KMS-11 (cell line): ENCODE measurements around the gene HSD11B1L.

ENCODE experiments used
- H2AFZ ChIP-seq: fragments of 200-600 bp; sonication (generic); 2 replicates; pipeline ENCODE4 v1.6.1; 2016; ENCODE audit warnings: antibody characterized with exemption, mixed run types, low read depth
- H3K27ac ChIP-seq: fragments of 200-600 bp; sonication (generic); 2 replicates; pipeline ENCODE4 v1.6.1; 2016; ENCODE audit warnings: mild to moderate bottlenecking, mixed run types
- H3K27me3 ChIP-seq: fragments of 200-600 bp; sonication (generic); 2 replicates; pipeline ENCODE4 v1.6.1; 2017; ENCODE audit warnings: mild to moderate bottlenecking, low read depth, mixed run types, moderate library complexity; ENCODE audit not compliant: insufficient read depth
- H3K36me3 ChIP-seq: fragments of 200-600 bp; sonication (generic); 2 replicates; pipeline ENCODE4 v1.6.1; 2017; ENCODE audit warnings: mild to moderate bottlenecking, mixed run types; ENCODE audit not compliant: insufficient read depth
- H3K4me1 ChIP-seq: fragments of 200-600 bp; sonication (generic); 2 replicates; pipeline ENCODE4 v1.6.1; 2016; ENCODE audit warnings: mild to moderate bottlenecking, low read depth, mixed run types; ENCODE audit not compliant: poor library complexity, severe bottlenecking
- H3K4me2 ChIP-seq: fragments of 200-600 bp; sonication (generic); 2 replicates; pipeline ENCODE4 v1.7.0; 2016; ENCODE audit warnings: mild to moderate bottlenecking, mixed run types
- H3K4me3 ChIP-seq: fragments of 200-600 bp; sonication (generic); IDR thresholded peaks from 2 replicates; pipeline ENCODE4 v1.6.1; 2017; ENCODE audit warnings: low read depth, low read length, mixed read lengths; ENCODE audit not compliant: insufficient read depth
- H3K79me2 ChIP-seq: fragments of 200-600 bp; sonication (generic); 2 replicates; pipeline ENCODE4 v1.6.1; 2016; ENCODE audit warnings: low read depth, mixed run types; ENCODE audit not compliant: insufficient read depth
- H3K9ac ChIP-seq: fragments of 200-600 bp; sonication (generic); 2 replicates; pipeline ENCODE4 v1.6.1; 2016; ENCODE audit warnings: mild to moderate bottlenecking, mixed run types
- H4K20me1 ChIP-seq: fragments of 200-600 bp; sonication (generic); 2 replicates; pipeline ENCODE4 v1.6.1; 2016; ENCODE audit warnings: mild to moderate bottlenecking, mixed run types; ENCODE audit not compliant: insufficient read depth
- CTCF ChIP-seq: fragments of 200-600 bp; sonication (generic); conservative IDR thresholded peaks from 2 replicates; pipeline ENCODE4 v1.6.1; 2017; ENCODE audit warnings: low read depth, mild to moderate bottlenecking, antibody characterized with exemption, low read length, moderate library complexity, mixed read lengths

Gene HSD11B1L

GRCh38 chr19:5680437-5681368, at the start of gene HSD11B1L, which contains the start of gene MICOS13:
Gene HSD11B1L, plus strand, starts transcription at chr19:5681027. Its CDS starts 3,806 bp downstream, at chr19:5684833.
Gene MICOS13, minus strand, starts transcription at chr19:5680516. Its CDS starts 30 bp downstream, at chr19:5680486.
- H3K9ac ChIP-seq, result peak within 1 kb of the TSS; percentile 92
- no peak for TF ChIP-seq CTCF
- peak within 1 kb of the TSS; percentile 89 for H3K4me2 ChIP-seq
- H3K27me3 ChIP-seq, result peaks cover 3% of the 10 kb centered on the region; the same call in 1 of the 2 replicates
- peak within 1 kb of the TSS; percentile 95 for H2AFZ ChIP-seq
- H3K79me2 ChIP-seq, result no peaks in the 10 kb centered on the region
- H3K36me3 ChIP-seq, result no peaks in the 10 kb centered on the region
- H4K20me1 ChIP-seq, result no peaks in the 10 kb centered on the region
- peak within 1 kb of the TSS; percentile 83 for H3K27ac ChIP-seq
- peak within 1 kb of the TSS; percentile 40 for H3K4me3 ChIP-seq
- H3K4me1 ChIP-seq, result peaks cover 4% of the 10 kb centered on the region

GRCh38 chr19:5631567-5632240, 49.1 kb upstream of the HSD11B1L start:
- H4K20me1 ChIP-seq, result peaks cover 76% of the 10 kb centered on the region
- H3K4me3 ChIP-seq, result no peak overlapping the region
- H3K36me3 ChIP-seq, result peaks cover 7% of the 10 kb centered on the region; the same call in 1 of the 2 replicates
- H3K27ac ChIP-seq, result no peak overlapping the region
- no peak overlapping the region for H2AFZ ChIP-seq
- H3K79me2 ChIP-seq, result peaks cover 93% of the 10 kb centered on the region
- TF ChIP-seq CTCF, result no peak
- H3K9ac ChIP-seq, result no peak overlapping the region
- peaks cover 45% of the 10 kb centered on the region for H3K4me1 ChIP-seq
- H3K4me2 ChIP-seq, result no peak overlapping the region
- H3K27me3 ChIP-seq, result no peaks in the 10 kb centered on the region

- Histone ChIP-seq H3K4me3 (no peak overlapping the region), H3K79me2 (peaks cover 93% of the 10 kb centered on the region), H3K9ac (no peak overlapping the region), H3K36me3 (peaks cover 5% of the 10 kb centered on the region; the same call in 1 of the 2 replicates), H3K4me2 (no peak overlapping the region), H4K20me1 (peaks cover 75% of the 10 kb centered on the region), H2AFZ (no peak overlapping the region), H3K27ac (no peak overlapping the region), H3K4me1 (peaks cover 44% of the 10 kb centered on the region), H3K27me3 (no peaks in the 10 kb centered on the region)
- TF ChIP-seq CTCF, result no peak
These were observed 48.6 kb upstream of the HSD11B1L start for GRCh38 chr19:5632241-5632612.

- no peak overlapping the region for H3K4me3 ChIP-seq
- H3K9ac ChIP-seq, result no peak overlapping the region
- no peak for TF ChIP-seq CTCF
- H3K4me1 ChIP-seq, result peaks cover 40% of the 10 kb centered on the region
- peaks cover 5% of the 10 kb centered on the region; the same call in 1 of the 2 replicates for H3K36me3 ChIP-seq
- H3K79me2 ChIP-seq, result peaks cover 94% of the 10 kb centered on the region
- H4K20me1 ChIP-seq, result peaks cover 75% of the 10 kb centered on the region
- H3K27me3 ChIP-seq, result no peaks in the 10 kb centered on the region
- H3K27ac ChIP-seq, result no peak overlapping the region
- H2AFZ ChIP-seq, result no peak overlapping the region
- H3K4me2 ChIP-seq, result no peak overlapping the region
These were observed 48.2 kb upstream of the HSD11B1L start for GRCh38 chr19:5632657-5633056.
